ENCODE results near the gene RO60. TPM values are rescaled to one million over a fixed set of nuclear protein-coding genes. Genes with fewer than 3 reads are reported as not detected.

Gene RO60
- total and polyA plus RNA-seq, 2 of the 4 experiments (the other 2 are of a cell fraction) = 10.9 to 161 TPM

DNA sequence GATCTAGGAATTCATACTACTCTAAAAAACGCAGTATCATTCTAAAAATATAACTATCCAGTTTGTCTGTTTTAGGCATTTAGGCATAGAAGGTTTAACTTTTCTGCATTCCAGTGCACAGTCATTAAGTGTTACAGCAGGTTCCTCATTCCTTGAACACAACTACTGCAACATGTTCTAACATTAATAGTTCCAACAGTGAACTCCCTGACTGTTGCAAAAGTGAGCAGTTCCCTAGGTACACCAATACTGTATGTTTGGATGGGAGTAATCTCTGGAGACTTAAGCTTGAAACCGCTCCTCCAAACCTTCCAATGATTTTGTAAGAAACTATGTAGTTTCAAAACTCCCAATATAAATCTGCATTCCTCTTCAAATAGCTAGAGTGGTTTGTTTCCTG lies 46.4 kb upstream of the RO60 start:
- Histone ChIP-seq H2AK9ac (replicated peaks; ENCODE audit: low read depth, low read length, poor library complexity) (no peak overlapping the region), H3K18ac (ENCODE audit: low read depth, low read length) (no peak overlapping the region), H2BK20ac (ENCODE audit: low read depth, low read length) (peak overlapping the region; percentile 39; the same call in 1 of the 2 replicates), H3K36me3 (ENCODE audit: control insufficient read depth, insufficient read depth, low read length) (no peaks in the 10 kb centered on the region), H3K9me1 (ENCODE audit: insufficient read depth, low read length) (no peaks in the 10 kb centered on the region), H2BK15ac (ENCODE audit: low read depth, low read length) (no peak overlapping the region), H4K8ac (ENCODE audit: low read depth in 2 of 2, low read length in 2 of 2) (no peak overlapping the region), H3K4me3 (ENCODE audit: insufficient read depth, low read depth, low read length) (no peak overlapping the region), H3K79me1 (ENCODE audit: low read depth in 1 of 2, low read length in 2 of 2) (no peaks in the 10 kb centered on the region), H2AK5ac (ENCODE audit: low read depth, low read length) (no peak overlapping the region), H3K4ac (ENCODE audit: low read depth, low read length) (no peak overlapping the region), H2BK5ac (ENCODE audit: low read depth, low read length, poor library complexity, severe bottlenecking) (peak overlapping the region; percentile 69), H3K9me3 (ENCODE audit: control insufficient read depth, insufficient read depth, low read length) (no peaks in the 10 kb centered on the region), H3K14ac (replicated peaks; ENCODE audit: low read depth, low read length) (no peak overlapping the region), H2AFZ (replicated peaks; ENCODE audit: low read length, poor library complexity) (no peak overlapping the region), H3K23ac (ENCODE audit: low read depth, low read length) (0 out of 2 replicates have a peak overlapping the region, but pooled peaks have one; percentile 59), H3K27me3 (ENCODE audit: control insufficient read depth, insufficient read depth, low read length) (no peaks in the 10 kb centered on the region), H3K4me2 (ENCODE audit: low read depth, low read length) (no peak overlapping the region), H3K9ac (ENCODE audit: low read depth, low read length) (no peak overlapping the region), H2BK120ac (ENCODE audit: low read depth, low read length) (no peak overlapping the region), H4K5ac (ENCODE audit: low read depth, low read length) (no peak overlapping the region), H3K4me1 (ENCODE audit: control insufficient read depth, insufficient read depth, low read length) (peaks cover 2% of the 10 kb centered on the region), H4K20me1 (ENCODE audit: insufficient read depth, low read length) (no peaks in the 10 kb centered on the region), H3K56ac (ENCODE audit: extremely low read depth, insufficient read depth, low read length) (no peak overlapping the region), H4K91ac (ENCODE audit: insufficient read depth, low read depth, low read length) (no peak overlapping the region), H3K27ac (ENCODE audit: insufficient read depth, low read length) (no peak overlapping the region; the same call in 1 of the 2 replicates)
- no peak; the same call in 1 of the 2 replicates for TF ChIP-seq CEBPB (IDR thresholded peaks at IDR 0.05; ENCODE audit: low read depth, low read length)
- no peak for TF ChIP-seq POLR2A (IDR thresholded peaks at IDR 0.05; ENCODE audit: low read depth, low read length)
- TF ChIP-seq ELK1 (IDR thresholded peaks at IDR 0.05; ENCODE audit: borderline replicate concordance, low read depth, low read length) = no peak
- TF ChIP-seq MXI1 (IDR thresholded peaks at IDR 0.05; ENCODE audit: borderline replicate concordance, low read depth, low read length) = no peak
- CTCF ChIA-PET = interaction anchor here (0.6 kb wide), 1 partner anchor 153 kb away, joined by 3 read pairs; no protein-coding TSS in a partner anchor
- no TSS peak for BruUV-seq (replicated peaks)
- DNase-seq (peak; percentile 74), ATAC-seq (ENCODE audit: low read depth) (peak; percentile 94)
- no CpG with 5 or more reads among the region's 2 CpGs for WGBS, 2 experiments (ENCODE audit: extremely low coverage in 2 of 2, insufficient read length in 1 of 2)
- POLR2A ChIA-PET (ENCODE audit: unreplicated experiment) = no interaction called here
- in situ Hi-C loops (cut with MboI; ENCODE audit: low sequenced_read_pairs) (no loop called here), intact Hi-C loops (cut with micrococcal nuclease) (loop anchor here (2.0 kb wide), 1 partner anchor 108 kb away; no protein-coding TSS in a partner anchor), dilution Hi-C loops (cut with HindIII; ENCODE audit: low sequenced_read_pairs, unreplicated experiment) (loop anchor here (25.0 kb wide), 2 partner anchors 201 to 526 kb away; partner anchors contain the start of gene RGS2)
